H1 (cell line): Measurements from ENCODE around the gene MACROD2. TPM values are rescaled to one million over a fixed set of nuclear protein-coding genes. Genes with fewer than 3 reads are reported as not detected.

Experiments used
- CTCF ChIA-PET: fragments of 300-600 bp; sonication (Branson Sonifier 250); formaldehyde crosslinking; loops from one replicate; lab custom pipeline; 2021; ENCODE audit not compliant: partially characterized antibody; lab: Charles Lee
- POLR2A ChIA-PET: fragments of 300-600 bp; sonication (Branson Sonifier 250); formaldehyde crosslinking; loops from one replicate; lab custom pipeline; 2021; ENCODE audit warnings: inconsistent platforms; ENCODE audit not compliant: partially characterized antibody; lab: Charles Lee
- DNase-seq, 2 experiments: peaks; one replicate each; pipeline versions ENCODE4 v3.0.0 to v3.0.0-alpha.2; 2010 to 2022; ENCODE audit warnings: low spot score in 2 of 2, low read depth in 1 of 2, mixed read lengths in 1 of 2
- FAIRE-seq: peaks from 2 replicates; lab custom pipeline; 2011; peaks lifted over from hg19 to GRCh38; lab: Jason Lieb, UNC
- H2AFZ ChIP-seq: 2 replicates; pipeline ENCODE4 v1.8.1; 2012; ENCODE audit warnings: low read length, inconsistent platforms
- H2AK5ac ChIP-seq: 2 replicates; pipeline ENCODE4 v1.6.1; 2013; ENCODE audit warnings: low read depth, low read length
- H2BK120ac ChIP-seq: replicated peaks from 2 replicates; pipeline ENCODE3; 2013; ENCODE audit warnings: low read depth, low read length, inconsistent platforms
- H2BK12ac ChIP-seq: 2 replicates; pipeline ENCODE4 v1.6.1; 2013; ENCODE audit warnings: low read depth, low read length
- H2BK15ac ChIP-seq: 2 replicates; pipeline ENCODE4 v1.6.1; 2013; ENCODE audit warnings: low read length
- H2BK20ac ChIP-seq: 2 replicates; pipeline ENCODE4 v1.6.1; 2013; ENCODE audit warnings: low read length
- H2BK5ac ChIP-seq: 2 replicates; pipeline ENCODE4 v1.6.1; 2013; ENCODE audit warnings: low read depth, low read length
- H3K14ac ChIP-seq: 2 replicates; pipeline ENCODE4 v1.6.1; 2013; ENCODE audit warnings: inconsistent platforms; ENCODE audit not compliant: insufficient read length
- H3K18ac ChIP-seq: 2 replicates; pipeline ENCODE4 v1.6.1; 2013; ENCODE audit warnings: low read length; ENCODE audit errors: extremely low read depth
- H3K23ac ChIP-seq: 2 replicates; pipeline ENCODE4 v1.6.1; 2013; ENCODE audit warnings: inconsistent platforms; ENCODE audit not compliant: insufficient read length
- H3K23me2 ChIP-seq: 2 replicates; pipeline ENCODE4 v1.6.1; 2013; ENCODE audit warnings: low read depth, low read length
- H3K27ac ChIP-seq: 2 replicates; pipeline ENCODE4 v1.6.1; 2011; ENCODE audit warnings: low read depth, low read length, inconsistent platforms
- H3K27me3 ChIP-seq, 4 experiments: replicated peaks in 1 of 4; 1 replicate in 1 of 4; 2 replicates in 3 of 4; pipeline versions ENCODE4 v1.6.1 to v1.8.1; 2011 to 2013; ENCODE audit warnings: low read length in 3 of 4, mild to moderate bottlenecking in 3 of 4, inconsistent platforms in 2 of 4, mixed read lengths in 2 of 4, moderate library complexity in 1 of 4; ENCODE audit not compliant: control insufficient read depth in 3 of 4, insufficient read depth in 3 of 4; ENCODE audit errors: extremely low read depth in 1 of 4
- H3K36me3 ChIP-seq, 4 experiments: 2 replicates each; pipeline versions ENCODE4 v1.6.1 to v1.8.1; 2011 to 2013; ENCODE audit warnings: mild to moderate bottlenecking in 4 of 4, low read length in 3 of 4, moderate library complexity in 2 of 4, control low read depth in 1 of 4, inconsistent platforms in 1 of 4; ENCODE audit not compliant: insufficient read depth in 4 of 4, control insufficient read depth in 2 of 4
- H3K4ac ChIP-seq: replicated peaks from 2 replicates; pipeline ENCODE3; 2013; ENCODE audit warnings: low read length, low read depth, mixed read lengths, inconsistent platforms; ENCODE audit not compliant: insufficient read length
- H3K4me1 ChIP-seq, 4 experiments: replicated peaks in 1 of 4; 1 replicate in 1 of 4; 2 replicates in 3 of 4; pipeline versions ENCODE4 v1.6.1 to v1.8.1; 2011 to 2013; ENCODE audit warnings: low read length in 3 of 4, inconsistent platforms in 2 of 4, mixed read lengths in 1 of 4; ENCODE audit not compliant: insufficient read depth in 4 of 4, control insufficient read depth in 3 of 4
- H3K4me2 ChIP-seq, 2 experiments: 2 replicates each; pipeline versions ENCODE4 v1.6.1 to v1.8.1; 2011 to 2013; ENCODE audit warnings: low read depth in 2 of 2, low read length in 2 of 2, control low read depth in 1 of 2, inconsistent platforms in 1 of 2, mild to moderate bottlenecking in 1 of 2; ENCODE audit not compliant: insufficient read depth in 1 of 2
- H3K4me3 ChIP-seq, 4 experiments: fragments of 200-600, 300-600 bp in 1 of 4; sonication (generic), shearing (Covaris generic), sonication (Bioruptor Twin) in 1 of 4; 2 replicates each; pipeline versions ENCODE4 v1.5.1 to v1.8.1; 2011 to 2016; ENCODE audit warnings: low read length in 4 of 4, low read depth in 3 of 4, control low read depth in 2 of 4, inconsistent platforms in 2 of 4, mild to moderate bottlenecking in 2 of 4, mixed read lengths in 1 of 4, moderate library complexity in 1 of 4; ENCODE audit not compliant: insufficient read depth in 2 of 4; ENCODE audit errors: extremely low read depth in 1 of 4
- H3K56ac ChIP-seq: replicated peaks from 2 replicates; pipeline ENCODE3; 2013; ENCODE audit warnings: low read depth, mild to moderate bottlenecking, mixed read lengths, low read length, inconsistent platforms; ENCODE audit not compliant: insufficient read length
- H3K79me1 ChIP-seq: 2 replicates; pipeline ENCODE4 v1.6.1; 2013; ENCODE audit warnings: low read depth, low read length, control low read depth
- H3K79me2 ChIP-seq, 2 experiments: 2 replicates each; pipeline versions ENCODE4 v1.6.1 to v1.8.1; 2012 to 2013; ENCODE audit warnings: low read length in 2 of 2, mild to moderate bottlenecking in 2 of 2, inconsistent platforms in 1 of 2; ENCODE audit not compliant: insufficient read depth in 2 of 2, control insufficient read depth in 1 of 2
- H3K9ac ChIP-seq, 4 experiments: replicated peaks in 1 of 4; 1 replicate in 1 of 4; 2 replicates in 3 of 4; pipeline versions ENCODE4 v1.6.1 to v1.8.1; 2011 to 2013; ENCODE audit warnings: low read depth in 3 of 4, low read length in 3 of 4, control low read depth in 2 of 4, mild to moderate bottlenecking in 2 of 4, moderate library complexity in 2 of 4, inconsistent platforms in 1 of 4; ENCODE audit errors: extremely low read depth in 1 of 4
- H3K9me3 ChIP-seq, 2 experiments: 2 replicates each; pipeline versions ENCODE4 v1.6.1 to v1.8.1; 2012 to 2013; ENCODE audit warnings: mild to moderate bottlenecking in 2 of 2, moderate library complexity in 2 of 2, control low read depth in 1 of 2, inconsistent platforms in 1 of 2, low read depth in 1 of 2, low read length in 1 of 2, mixed read lengths in 1 of 2; ENCODE audit not compliant: insufficient read depth in 2 of 2
- H4K20me1 ChIP-seq, 2 experiments: replicated peaks in 1 of 2; 2 replicates each; pipeline versions ENCODE3 to v1.8.1; 2011 to 2013; ENCODE audit warnings: inconsistent platforms in 2 of 2, low read length in 2 of 2, mild to moderate bottlenecking in 1 of 2; ENCODE audit not compliant: insufficient read depth in 2 of 2, control insufficient read depth in 1 of 2
- H4K5ac ChIP-seq: 2 replicates; pipeline ENCODE4 v1.6.1; 2013; ENCODE audit warnings: low read length, low read depth, mixed read lengths, inconsistent platforms; ENCODE audit not compliant: insufficient read length
- H4K8ac ChIP-seq: 2 replicates; pipeline ENCODE4 v1.8.0; 2013; ENCODE audit warnings: mild to moderate bottlenecking, moderate library complexity, low read length, inconsistent platforms; ENCODE audit not compliant: insufficient read depth; ENCODE audit errors: extremely low read depth
- H4K91ac ChIP-seq: replicated peaks from 2 replicates; pipeline ENCODE3; 2013; ENCODE audit warnings: low read length, mixed read lengths, inconsistent platforms; ENCODE audit not compliant: insufficient read length
- CHD2 ChIP-seq: IDR thresholded peaks from 2 replicates; pipeline ENCODE4 v1.6.1; 2012; ENCODE audit warnings: low read length, improper control_type of control experiment
- EZH2 ChIP-seq: fragments of 200-600 bp; sonication (generic); IDR thresholded peaks from 2 replicates; pipeline ENCODE4 v1.7.1; 2012; ENCODE audit warnings: low read depth, mild to moderate bottlenecking, moderate library complexity, low read length, inconsistent platforms; ENCODE audit not compliant: severe bottlenecking
- SIRT6 ChIP-seq: IDR thresholded peaks from one replicate; pipeline ENCODE4 v1.7.1; 2012; ENCODE audit warnings: low read length, inconsistent platforms
- WGBS, 2 experiments: shearing (Covaris generic) in 1 of 2; methylation state at CpG; one replicate each; pipeline versions ENCODE4 v1.1.6 to v1.1.7; 2013 to 2015; ENCODE audit warnings: low lambda C conversion rate in 2 of 2, mixed read lengths in 2 of 2, inconsistent platforms in 1 of 2, low coverage in 1 of 2, missing lambda C conversion rate in 1 of 2; ENCODE audit not compliant: insufficient replicate concordance in 2 of 2, insufficient coverage in 1 of 2, insufficient read length in 1 of 2; ENCODE audit errors: extremely low coverage in 1 of 2, missing lambda C conversion rate in 1 of 2; 5-methylcytosine and 5-hydroxymethylcytosine counted together
- polyA plus RNA-seq, 7 experiments: library from polyadenylated mRNA; depleted of rRNA in 3 of 7; stranded (reverse) in 5 of 7; unstranded in 2 of 7; fragments of >200 nt in 5 of 7; fragments of 200-250 nt in 2 of 7; gene quantifications; 1 replicate in 5 of 7; 2 replicates in 1 of 7; 4 replicates in 1 of 7; pipeline versions ENCODE4 v1.2.1 to v1.2.3, GENCODE V29; 2011 to 2013; ENCODE audit warnings: missing spikeins in 2 of 7, mixed read lengths in 2 of 7
- total RNA-seq: library from RNA; stranded (reverse); fragmentation: NEBNext Ultra II Directional; extraction: Animal tissue kit (Norgen Biotek cat#: 25700); gene quantifications from 2 replicates; pipeline ENCODE4 v1.2.1, GENCODE V29; 2021

Gene MACROD2
- total and polyA plus RNA-seq, 2 of the 8 experiments (the other 6 are each of a cell fraction or from before 2014, with no cell fraction given), result 0.70 to 3.9 TPM

DNA sequence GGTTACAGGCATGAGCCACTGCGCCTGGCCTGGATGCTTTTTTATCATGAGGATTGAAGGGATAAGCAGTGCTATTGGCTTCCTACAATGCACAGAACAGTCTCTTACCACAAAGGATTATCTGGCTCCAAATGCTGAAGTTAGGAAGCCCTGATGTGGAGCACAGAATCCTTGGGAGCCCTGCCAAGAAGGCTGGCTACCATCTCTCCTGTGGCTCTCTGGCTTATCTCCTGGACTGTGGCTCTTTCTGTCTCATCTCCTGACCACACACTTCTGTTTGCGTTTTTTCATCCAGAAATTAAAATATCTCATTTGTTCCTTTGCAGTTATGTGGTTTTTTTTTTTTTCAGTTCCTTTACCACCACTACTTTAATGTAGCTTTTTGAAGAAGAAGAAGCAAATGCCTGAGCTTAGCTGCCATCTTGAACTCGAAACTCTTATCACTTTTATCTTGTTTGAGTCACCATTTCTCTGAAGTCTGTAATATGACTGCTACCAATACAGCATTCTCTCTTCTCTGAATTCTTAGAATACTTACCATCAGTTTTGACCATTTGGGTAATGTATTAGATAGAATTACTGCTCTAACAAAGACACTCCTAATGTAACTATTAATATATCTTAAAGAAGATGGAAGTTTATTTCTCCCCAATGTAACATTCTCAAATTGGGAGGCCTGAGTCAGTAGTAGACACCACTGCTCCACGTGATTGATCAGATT lies 1533.2 kb downstream of the MACROD2 start:
- CTCF ChIA-PET, result no interaction called here
- POLR2A ChIA-PET, result no interaction called here
- no peaks in the 10 kb centered on the region for H4K20me1 ChIP-seq
- H3K23ac ChIP-seq, result no peak overlapping the region
- no peak overlapping the region for H3K18ac ChIP-seq
- H3K27ac ChIP-seq, result no peak overlapping the region
- H3K9me3 ChIP-seq, result no peaks in the 10 kb centered on the region
- DNase-seq, result no peak
- H2BK20ac ChIP-seq, result no peak overlapping the region
- no peaks in the 10 kb centered on the region for H3K79me1 ChIP-seq
- TF ChIP-seq SIRT6 (no peak), CHD2 (no peak), EZH2 (no peak)
- TF ChIP-seq, all 59 proteins: peak for 0
- Histone ChIP-seq H3K4me3 (no peak overlapping the region), H3K56ac (no peak overlapping the region), H3K23me2 (no peaks in the 10 kb centered on the region), H3K36me3 (no peaks in the 10 kb centered on the region), H2AK5ac (no peak overlapping the region), H4K91ac (no peak overlapping the region), H3K4me2 (no peak overlapping the region), H3K4ac (no peak overlapping the region), H2BK5ac (no peak overlapping the region), H2BK120ac (no peak overlapping the region), H3K9ac (no peak overlapping the region), H3K79me2 (no peaks in the 10 kb centered on the region), H2AFZ (no peak overlapping the region), H4K8ac (no peak overlapping the region), H3K27me3 (no peaks in the 10 kb centered on the region), H3K14ac (no peak overlapping the region), H2BK12ac (no peak overlapping the region), H3K4me1 (no peaks in the 10 kb centered on the region), H2BK15ac (no peak overlapping the region), H4K5ac (no peak overlapping the region)
- FAIRE-seq, result no peak
- WGBS, 2 experiments, result 94% methylated on average over 4 of the region's 4 CpGs; no CpG with 5 or more reads in 1 of the 2 experiments
